Brain microvascular endothelial cell (primary cell): ENCODE data around the gene LPIN1.
"Not testable (repeated sequence)": the region's sequence is repeated elsewhere in the genome, so short reads cannot be mapped to it uniquely, and the experiment has no call there.

Source experiments
- DNase-seq: peaks from one replicate; pipeline ENCODE4 v3.0.0-alpha.2; 2020
- H3K27ac ChIP-seq: fragments of 250-450 bp; sonication (Bioruptor Pico); 2 replicates; pipeline ENCODE4 v1.5.1; 2020; ENCODE audit warnings: mild to moderate bottlenecking, moderate library complexity
- H3K27me3 ChIP-seq: fragments of 250-450 bp; sonication (Bioruptor Pico); replicated peaks from 2 replicates; pipeline ENCODE4 v1.5.1; 2020; ENCODE audit warnings: mild to moderate bottlenecking
- H3K36me3 ChIP-seq: fragments of 250-450 bp; sonication (Bioruptor Pico); replicated peaks from 2 replicates; pipeline ENCODE4 v1.5.1; 2020; ENCODE audit warnings: mild to moderate bottlenecking
- H3K4me3 ChIP-seq: 2 replicates; pipeline ENCODE4 v1.5.1; 2011; ENCODE audit warnings: low read depth, mild to moderate bottlenecking, control low read depth, low read length, moderate library complexity
- in situ Hi-C: cut with HindIII; loops from 2 replicates; pipeline ENCODE4 v1.10.0; 2017; ENCODE audit warnings: low sequenced_read_pairs, low pct_ligation_motif_present
- TF ChIP-seq, protein P1 (sequence below): IDR thresholded peaks from 2 replicates; pipeline ENCODE4 v1.5.1; 2011; ENCODE audit warnings: low read depth, mild to moderate bottlenecking, moderate library complexity, low read length, control low read depth, inconsistent platforms; ENCODE audit errors: missing control alignments

Gene LPIN1

DNA sequence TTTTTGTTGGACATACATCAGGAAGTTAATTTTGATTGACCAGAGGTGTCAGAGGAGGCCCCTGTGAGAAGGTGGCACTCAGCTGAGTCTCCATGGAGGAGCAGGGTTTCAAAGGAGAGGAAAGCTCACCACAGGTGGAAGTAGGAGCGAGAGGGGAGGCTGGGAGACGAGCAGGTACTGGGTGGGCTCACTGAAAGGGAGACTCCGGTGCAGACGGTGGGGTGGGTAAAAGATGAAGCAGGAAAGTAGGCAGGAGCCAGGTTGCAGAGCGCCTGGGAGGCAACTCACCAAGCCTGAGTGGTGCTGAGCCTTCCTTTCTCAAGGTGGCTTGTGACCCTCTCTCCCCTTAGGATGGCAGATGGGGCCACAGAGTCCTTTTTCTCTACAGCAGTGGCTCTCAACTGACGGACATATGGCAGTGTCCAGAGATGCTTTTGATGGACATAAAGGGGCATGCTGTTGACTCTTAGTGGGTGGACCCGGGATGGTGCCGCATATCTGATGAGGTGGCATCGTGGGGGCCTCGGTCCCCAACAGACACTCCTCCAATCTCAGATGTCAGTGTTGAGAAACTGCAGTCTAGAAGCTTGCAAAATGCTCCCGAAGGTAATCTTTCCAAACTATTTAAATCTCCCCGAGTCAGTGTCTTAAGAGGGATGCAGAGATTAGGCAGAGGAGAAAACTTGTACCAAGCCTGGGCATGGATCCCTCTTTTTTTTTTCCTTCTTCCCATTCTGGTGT is 64.0 kb downstream of the LPIN1 start:
- TF ChIP-seq, protein P1, sequence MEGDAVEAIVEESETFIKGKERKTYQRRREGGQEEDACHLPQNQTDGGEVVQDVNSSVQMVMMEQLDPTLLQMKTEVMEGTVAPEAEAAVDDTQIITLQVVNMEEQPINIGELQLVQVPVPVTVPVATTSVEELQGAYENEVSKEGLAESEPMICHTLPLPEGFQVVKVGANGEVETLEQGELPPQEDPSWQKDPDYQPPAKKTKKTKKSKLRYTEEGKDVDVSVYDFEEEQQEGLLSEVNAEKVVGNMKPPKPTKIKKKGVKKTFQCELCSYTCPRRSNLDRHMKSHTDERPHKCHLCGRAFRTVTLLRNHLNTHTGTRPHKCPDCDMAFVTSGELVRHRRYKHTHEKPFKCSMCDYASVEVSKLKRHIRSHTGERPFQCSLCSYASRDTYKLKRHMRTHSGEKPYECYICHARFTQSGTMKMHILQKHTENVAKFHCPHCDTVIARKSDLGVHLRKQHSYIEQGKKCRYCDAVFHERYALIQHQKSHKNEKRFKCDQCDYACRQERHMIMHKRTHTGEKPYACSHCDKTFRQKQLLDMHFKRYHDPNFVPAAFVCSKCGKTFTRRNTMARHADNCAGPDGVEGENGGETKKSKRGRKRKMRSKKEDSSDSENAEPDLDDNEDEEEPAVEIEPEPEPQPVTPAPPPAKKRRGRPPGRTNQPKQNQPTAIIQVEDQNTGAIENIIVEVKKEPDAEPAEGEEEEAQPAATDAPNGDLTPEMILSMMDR: no peak
- H3K36me3 ChIP-seq: peaks cover 22% of the 10 kb centered on the region
- in situ Hi-C loops: no loop called here

GRCh38 chr2:11811036-11811654 is 64.7 kb downstream of the LPIN1 start:
- TF ChIP-seq, protein P1: no peak
- Histone ChIP-seq H3K27me3 (no peaks in the 10 kb centered on the region), H3K4me3 (no peak overlapping the region), H3K36me3 (peaks cover 19% of the 10 kb centered on the region), H3K27ac (no peak overlapping the region)
- in situ Hi-C loops: no loop called here
- DNase-seq: no peak

More for the DNA sequence above, 64.0 kb downstream of the LPIN1 start:
- Histone ChIP-seq H3K4me3 (no peak overlapping the region), H3K27me3 (no peaks in the 10 kb centered on the region), H3K27ac (no peak overlapping the region)
- no peak for DNase-seq

DNA sequence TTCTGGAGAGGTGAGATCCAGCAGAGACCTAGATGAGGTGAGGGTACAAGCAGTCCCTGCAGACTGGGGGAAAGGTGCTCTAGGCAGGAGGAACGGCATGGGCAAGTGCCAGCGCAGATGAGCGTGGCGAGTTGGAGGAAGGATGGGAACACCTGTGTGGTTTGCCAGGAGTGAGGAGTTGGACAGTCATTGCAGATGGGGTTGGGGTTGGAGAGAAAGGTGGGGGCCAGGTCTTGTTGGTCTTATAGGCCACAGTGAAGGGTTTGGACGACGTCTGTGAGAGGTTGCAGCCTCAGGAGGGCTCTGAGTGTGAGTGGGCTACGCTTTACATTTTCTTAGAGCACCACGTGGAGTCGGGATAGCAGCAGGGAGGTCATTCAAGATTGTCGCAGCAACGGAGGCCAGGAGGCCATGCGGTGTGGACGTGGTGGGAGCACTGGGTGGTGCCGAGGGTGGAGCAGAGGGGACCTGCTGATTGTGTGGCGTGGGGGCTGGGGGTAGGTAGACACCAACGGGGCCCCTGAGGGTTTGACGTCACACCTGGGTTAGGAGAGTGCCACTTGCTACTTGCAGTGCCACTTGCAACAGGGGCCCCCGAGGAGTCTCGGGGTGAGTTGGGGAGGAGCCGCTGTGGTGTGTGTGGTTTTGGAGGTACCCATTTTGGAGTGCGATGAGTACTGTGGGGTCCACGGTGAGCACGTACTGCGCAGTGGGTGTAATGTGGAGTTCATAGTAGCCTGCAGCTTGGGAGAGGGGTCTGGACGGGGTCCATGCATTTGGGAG is 66.2 kb downstream of the LPIN1 start:
- no peak for DNase-seq
- in situ Hi-C loops: no loop called here
- Histone ChIP-seq H3K36me3 (peaks cover 17% of the 10 kb centered on the region), H3K27me3 (no peaks in the 10 kb centered on the region), H3K27ac (no peak overlapping the region), H3K4me3 (no peak overlapping the region)
- TF ChIP-seq, protein P1: no peak

- in situ Hi-C loops, H3K4me3 ChIP-seq, DNase-seq, H3K27me3 ChIP-seq, H3K27ac ChIP-seq: not testable (repeated sequence)
- peaks cover 13% of the 10 kb centered on the region for H3K36me3 ChIP-seq
Measured at GRCh38 chr2:11813345-11813744, 66.9 kb downstream of the LPIN1 start.

DNA sequence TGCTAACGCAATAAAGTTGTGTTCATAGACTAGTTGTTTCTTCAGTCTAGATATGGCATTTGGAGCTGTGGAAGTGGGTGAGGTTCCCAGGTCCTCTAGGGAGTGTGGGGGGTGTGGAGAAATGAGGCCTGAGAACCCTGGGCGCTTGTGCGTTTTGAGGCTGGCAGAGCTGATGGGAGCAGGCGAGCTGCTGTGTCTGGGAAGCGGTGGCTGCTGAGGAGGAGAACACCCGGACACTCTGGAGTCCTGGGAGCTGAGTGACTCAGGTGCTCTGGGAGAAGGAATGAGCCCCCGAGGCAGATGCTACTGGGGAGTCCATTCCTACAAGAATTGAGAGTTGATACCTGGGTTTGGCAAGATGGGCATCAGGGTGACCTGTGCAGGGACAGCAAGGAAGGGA is 67.5 kb downstream of the LPIN1 start:
- DNase-seq: no peak
- TF ChIP-seq, protein P1: no peak
- no peak overlapping the region for H3K27ac ChIP-seq
- in situ Hi-C loops: no loop called here
- peaks cover 13% of the 10 kb centered on the region for H3K36me3 ChIP-seq
- no peaks in the 10 kb centered on the region for H3K27me3 ChIP-seq
- no peak overlapping the region for H3K4me3 ChIP-seq

GRCh38 chr2:11814979-11815510 is 68.6 kb downstream of the LPIN1 start:
- TF ChIP-seq, protein P1: no peak
- Histone ChIP-seq H3K36me3 (peaks cover 20% of the 10 kb centered on the region), H3K27ac (no peak overlapping the region), H3K27me3 (no peaks in the 10 kb centered on the region), H3K4me3 (no peak overlapping the region)
- in situ Hi-C loops: no loop called here
- DNase-seq: no peak

- in situ Hi-C loops, DNase-seq, H3K27ac ChIP-seq, H3K4me3 ChIP-seq, H3K27me3 ChIP-seq: not testable (repeated sequence)
- peaks cover 33% of the 10 kb centered on the region for H3K36me3 ChIP-seq
Measured at GRCh38 chr2:11816935-11817334, 70.5 kb downstream of the LPIN1 start.
